RWPE2 (cell line): ENCODE data around the gene ZC2HC1C.

Source experiments
- ATAC-seq: fragments of 200-7000 bp; cut with Tn5 transposase; 3 replicates; pipeline ENCODE4 v1.9.1; 2021; ENCODE audit warnings: low read depth
- DNase-seq: peaks from one replicate; pipeline ENCODE4 v3.0.0-alpha.2; 2020; ENCODE audit warnings: low spot score
- H3K27ac ChIP-seq: fragments of 450-650 bp; 2 replicates; pipeline ENCODE4 v1.5.1; 2017; ENCODE audit warnings: mild to moderate bottlenecking; ENCODE audit not compliant: poor library complexity, severe bottlenecking
- H3K27me3 ChIP-seq: fragments of 250-450 bp; sonication (Bioruptor Pico); 2 replicates; pipeline ENCODE4 v1.5.1; 2021; ENCODE audit warnings: mild to moderate bottlenecking, moderate library complexity; ENCODE audit not compliant: insufficient read depth, poor library complexity, severe bottlenecking
- H3K36me3 ChIP-seq: fragments of 250-450 bp; sonication (Bioruptor Pico); 2 replicates; pipeline ENCODE4 v1.5.1; 2020; ENCODE audit warnings: low read depth, mild to moderate bottlenecking, moderate library complexity
- H3K4me1 ChIP-seq: fragments of 250-450 bp; sonication (Bioruptor Pico); 2 replicates; pipeline ENCODE4 v1.5.1; 2021; ENCODE audit warnings: mild to moderate bottlenecking, moderate library complexity; ENCODE audit not compliant: insufficient read depth, poor library complexity, severe bottlenecking
- H3K4me3 ChIP-seq: fragments of 250-450 bp; sonication (Bioruptor Pico); 2 replicates; pipeline ENCODE4 v1.5.1; 2021; ENCODE audit warnings: mild to moderate bottlenecking, moderate library complexity; ENCODE audit not compliant: severe bottlenecking
- H3K9me3 ChIP-seq: fragments of 250-450 bp; sonication (Bioruptor Pico); 2 replicates; pipeline ENCODE4 v1.5.1; 2021; ENCODE audit warnings: mild to moderate bottlenecking, moderate library complexity; ENCODE audit not compliant: severe bottlenecking
- CTCF ChIP-seq: fragments of 450-650 bp; IDR thresholded peaks from one replicate; pipeline ENCODE4 v1.5.1; 2017; ENCODE audit warnings: mild to moderate bottlenecking, moderate library complexity; ENCODE audit not compliant: poor library complexity, severe bottlenecking

ZC2HC1C gene

GRCh38 chr14:75051556-75051899 is 17.9 kb upstream of the ZC2HC1C start:
- Histone ChIP-seq H3K4me3 (peak overlapping the region; percentile 44), H3K27me3 (no peaks in the 10 kb centered on the region), H3K9me3 (no peaks in the 10 kb centered on the region), H3K4me1 (peaks cover 17% of the 10 kb centered on the region), H3K36me3 (peaks cover 50% of the 10 kb centered on the region), H3K27ac (peak overlapping the region; percentile 18)
- DNase-seq (no peak), ATAC-seq (no peak)
- TF ChIP-seq CTCF, result no peak

GRCh38 chr14:75053396-75054291 is 15.8 kb upstream of the ZC2HC1C start:
- ATAC-seq (peak; percentile 28; the same call in 1 of the 3 replicates), DNase-seq (no peak)
- H3K27ac ChIP-seq, result peak overlapping the region; percentile 24
- H3K4me1 ChIP-seq, result peaks cover 17% of the 10 kb centered on the region
- H3K9me3 ChIP-seq, result no peaks in the 10 kb centered on the region
- H3K36me3 ChIP-seq, result peaks cover 54% of the 10 kb centered on the region
- no peak for TF ChIP-seq CTCF
- H3K27me3 ChIP-seq, result no peaks in the 10 kb centered on the region
- H3K4me3 ChIP-seq, result no peak overlapping the region

GRCh38 chr14:75054421-75054820 is 15.0 kb upstream of the ZC2HC1C start:
- DNase-seq (no peak), ATAC-seq (no peak)
- Histone ChIP-seq H3K9me3 (no peaks in the 10 kb centered on the region), H3K36me3 (peaks cover 48% of the 10 kb centered on the region), H3K27me3 (no peaks in the 10 kb centered on the region), H3K4me3 (no peak overlapping the region), H3K27ac (peak overlapping the region; percentile 24), H3K4me1 (peaks cover 17% of the 10 kb centered on the region)
- no peak for TF ChIP-seq CTCF

- peak overlapping the region; percentile 11 for H3K27ac ChIP-seq
- no peak for DNase-seq
- H3K27me3 ChIP-seq, result no peaks in the 10 kb centered on the region
- H3K9me3 ChIP-seq, result no peaks in the 10 kb centered on the region
- TF ChIP-seq CTCF, result no peak
- H3K4me3 ChIP-seq, result no peak overlapping the region
- ATAC-seq, result no peak
- H3K4me1 ChIP-seq, result peaks cover under 1% of the 10 kb centered on the region
- peaks cover 43% of the 10 kb centered on the region for H3K36me3 ChIP-seq
Observed at GRCh38 chr14:75059642-75060041, 9.8 kb upstream of the ZC2HC1C start.

- H3K36me3 ChIP-seq, result peaks cover 40% of the 10 kb centered on the region
- DNase-seq, result no peak
- peak overlapping the region; percentile 11 for H3K27ac ChIP-seq
- no peak for TF ChIP-seq CTCF
- no peak overlapping the region for H3K4me3 ChIP-seq
- H3K27me3 ChIP-seq, result no peaks in the 10 kb centered on the region
- ATAC-seq, result no peak
- no peaks in the 10 kb centered on the region for H3K9me3 ChIP-seq
- no peaks in the 10 kb centered on the region for H3K4me1 ChIP-seq
Observed at GRCh38 chr14:75060420-75060819, 9.0 kb upstream of the ZC2HC1C start.
